NCI-H187 treated with DMSO at 0.1 percent for 48 hours (cell line): ENCODE results near the gene YES1.

Source experiments
- DNase-seq: peaks from one replicate; lab custom pipeline; 2025; lab: John Stamatoyannopoulos, UW

Gene YES1

DNA sequence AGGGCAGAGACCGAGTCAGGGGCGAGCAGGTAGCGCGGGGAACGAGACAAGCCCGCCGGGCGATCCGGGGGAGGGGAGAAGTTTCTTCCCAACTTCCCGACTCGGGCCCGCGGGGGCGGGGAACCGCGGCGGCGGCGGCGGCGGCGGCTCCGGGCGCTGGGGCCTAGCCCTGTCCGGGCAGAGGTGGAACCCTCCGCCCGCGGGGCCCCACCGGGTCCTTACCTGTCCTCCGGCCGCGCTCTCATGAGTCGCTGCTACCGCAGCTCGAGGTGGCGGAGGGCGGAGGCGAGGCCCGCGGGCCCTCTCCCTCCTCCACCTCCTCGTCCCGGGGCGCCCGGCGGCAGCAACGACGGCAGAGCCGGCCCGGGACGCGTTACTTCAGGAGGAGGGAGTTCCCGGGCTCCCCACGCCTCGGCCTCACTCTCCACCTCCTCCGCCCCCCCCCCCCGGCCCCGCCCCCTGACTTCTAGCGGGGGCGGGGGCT lies at the start of gene YES1:
YES1 (minus strand) TSS at position 351 of the 484 bp plus-strand sequence. CDS start 55,415 bp downstream, outside the sequence.
- DNase-seq = no peak

- DNase-seq = no peak
Measured at GRCh38 chr18:857986-858385, 45.9 kb upstream of the YES1 start.

DNA sequence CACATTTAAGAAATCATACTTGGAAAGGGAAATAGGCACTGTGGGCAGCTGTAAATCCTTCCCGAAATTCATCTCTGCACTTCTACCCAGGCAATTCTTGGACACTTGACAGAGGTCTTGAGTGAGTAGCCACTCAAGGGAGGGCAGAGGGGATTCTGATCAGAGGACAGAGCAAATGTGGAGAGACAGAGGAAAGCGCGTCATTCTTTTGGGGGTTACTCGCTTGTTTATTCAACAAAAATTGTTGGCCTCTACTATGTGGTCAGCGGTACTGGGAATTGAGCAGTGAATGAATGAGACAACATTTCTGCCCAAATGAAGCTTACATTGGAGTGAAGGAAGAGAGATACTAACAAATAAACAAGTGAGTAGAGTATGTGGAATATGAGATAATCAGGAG lies 41.4 kb upstream of the YES1 start:
- DNase-seq = no peak

DNA sequence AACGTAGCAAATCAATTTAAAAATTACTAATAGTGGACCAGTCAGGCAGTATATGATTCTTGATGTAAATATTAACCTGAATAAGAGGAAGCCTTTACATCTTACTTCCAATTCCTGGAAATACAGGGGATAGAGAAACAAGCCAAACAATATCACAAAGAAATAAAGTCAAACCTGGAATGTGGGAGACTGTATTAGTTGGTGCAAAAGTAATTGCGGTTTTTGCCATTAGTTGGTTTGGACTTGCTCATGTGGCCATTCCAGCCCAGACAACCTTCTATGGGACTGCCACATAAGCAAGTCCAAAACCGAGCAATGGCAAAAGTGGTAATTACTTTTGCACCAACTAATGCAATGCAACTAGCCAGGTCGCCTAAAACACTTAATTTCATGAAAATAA lies 38.9 kb upstream of the YES1 start:
- no peak for DNase-seq

- no peak for DNase-seq
Measured at GRCh38 chr18:849021-849420, 37.0 kb upstream of the YES1 start.

GRCh38 chr18:848062-848861 lies 36.2 kb upstream of the YES1 start:
- no peak for DNase-seq

GRCh38 chr18:845152-845819 lies 33.2 kb upstream of the YES1 start:
- no peak for DNase-seq

GRCh38 chr18:841647-842370 lies 29.8 kb upstream of the YES1 start:
- no peak for DNase-seq

DNA sequence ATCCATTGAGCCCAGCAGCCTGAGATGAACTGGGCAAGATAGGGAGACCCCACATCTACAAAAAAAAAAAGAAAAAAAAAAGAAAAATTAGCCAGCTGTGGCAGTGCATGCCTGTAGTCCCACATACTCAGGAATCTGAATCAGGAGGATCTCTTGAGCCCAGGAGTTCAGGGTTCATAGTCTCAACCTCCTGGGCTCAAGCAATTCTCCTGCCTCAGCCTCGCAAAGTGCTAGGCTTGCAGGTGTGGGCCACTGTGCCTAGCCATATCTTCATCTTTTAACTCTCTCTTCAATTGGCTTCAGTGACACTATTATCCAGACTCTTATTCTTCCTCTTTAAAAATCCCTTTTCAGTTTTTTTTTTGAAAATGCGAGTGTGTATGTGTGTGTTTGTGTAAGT lies 28.5 kb upstream of the YES1 start:
- no peak for DNase-seq

DNA sequence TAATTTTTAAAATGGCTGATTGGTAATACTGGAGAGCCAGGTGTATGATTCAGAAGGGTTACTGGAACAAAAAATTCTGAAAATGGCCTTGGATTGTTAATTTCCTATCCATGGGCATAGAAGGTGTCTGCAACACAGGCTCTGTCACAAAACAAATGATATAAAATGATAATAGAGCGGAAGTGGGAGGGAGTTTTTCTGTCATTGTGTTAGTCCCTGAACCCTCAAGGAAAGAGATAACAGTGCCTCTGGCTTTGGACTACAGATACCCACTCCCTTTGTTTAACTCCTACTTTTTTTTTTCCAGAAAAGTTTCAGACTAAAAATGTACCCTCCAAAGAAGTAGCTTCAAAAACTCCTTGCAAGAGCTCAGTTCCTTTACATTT lies 28.0 kb upstream of the YES1 start:
- no peak for DNase-seq

- DNase-seq = no peak
Measured at GRCh38 chr18:839224-840022, 27.4 kb upstream of the YES1 start.

DNA sequence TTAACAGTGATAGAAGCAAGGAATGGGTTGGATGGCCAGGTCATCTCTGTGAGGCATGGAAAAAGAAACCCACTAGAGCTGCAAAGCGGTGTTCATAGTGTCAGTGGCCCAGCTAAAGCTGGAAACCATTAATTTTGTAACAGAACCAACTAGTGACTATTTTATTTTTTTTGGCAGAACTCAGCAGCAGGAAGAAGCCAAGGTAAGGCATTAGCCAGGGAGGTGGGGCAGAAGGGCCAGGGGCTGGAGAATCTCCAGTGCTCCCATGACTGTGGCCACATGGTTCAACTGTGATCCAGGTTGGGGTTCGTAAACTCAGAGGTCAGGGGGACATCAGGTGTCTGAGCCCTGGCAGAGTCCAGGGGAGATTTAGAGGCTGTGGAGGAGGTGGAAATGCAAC lies 25.9 kb upstream of the YES1 start:
- no peak for DNase-seq

DNA sequence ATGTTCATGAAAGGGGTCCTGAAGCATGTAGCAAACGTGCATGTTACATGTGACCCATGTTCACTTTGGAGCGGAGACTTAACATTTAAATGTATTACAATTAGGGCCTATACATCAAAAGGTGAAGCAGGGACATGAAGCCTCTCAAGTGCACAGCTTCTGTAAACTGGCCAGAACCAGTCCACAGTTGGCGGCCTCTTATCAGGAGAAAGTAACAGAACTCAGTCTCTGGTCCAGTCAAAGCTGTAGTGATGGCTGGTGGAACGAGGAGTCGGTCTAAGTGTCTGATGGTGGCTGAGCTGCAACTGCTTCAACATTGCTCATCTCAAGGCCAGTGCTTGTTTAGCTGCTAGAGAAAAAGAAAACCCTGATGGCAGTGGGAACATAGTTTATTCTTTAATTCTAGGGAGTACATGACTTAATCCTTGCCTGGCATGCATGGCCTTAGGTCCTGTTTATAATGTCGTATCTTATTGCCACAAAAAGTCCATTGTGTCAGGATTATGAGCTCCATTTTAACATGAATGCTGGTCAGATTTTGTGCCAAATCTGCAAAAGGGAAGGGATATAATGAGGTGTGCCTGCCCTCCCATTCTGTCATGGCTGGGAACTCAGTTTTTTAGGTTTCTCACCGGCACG lies 22.2 kb upstream of the YES1 start:
- DNase-seq = no peak

GRCh38 chr18:833197-833596 lies 21.2 kb upstream of the YES1 start:
- no peak for DNase-seq

DNA sequence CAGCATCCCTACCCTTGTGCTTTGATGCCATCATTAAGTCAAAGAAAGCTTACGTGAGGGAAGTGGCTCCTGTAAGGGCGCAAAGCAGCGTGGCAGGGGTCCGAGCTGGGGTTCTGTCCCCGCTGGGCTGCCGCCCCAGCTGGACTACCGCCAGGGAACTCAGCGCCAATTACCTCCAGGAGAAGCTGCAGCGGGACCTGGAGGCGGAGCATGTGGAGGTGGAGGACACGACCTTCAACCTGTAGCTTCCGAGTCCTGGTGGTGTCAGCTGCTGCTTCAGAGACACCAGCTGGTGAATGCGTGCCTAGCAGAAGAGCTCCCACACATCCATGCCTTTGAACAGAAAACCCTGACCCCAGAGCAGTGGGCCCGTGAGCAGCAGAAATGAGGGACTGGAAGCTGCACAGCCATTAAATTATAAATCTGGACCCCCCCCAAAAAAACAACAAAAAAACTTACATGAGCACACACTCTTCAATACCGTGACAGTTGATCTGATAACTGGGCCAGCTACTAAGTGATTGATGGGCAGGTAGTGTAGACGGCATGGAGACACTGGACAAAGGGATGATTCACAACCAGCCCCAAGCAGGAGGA lies 20.1 kb upstream of the YES1 start:
- no peak for DNase-seq

GRCh38 chr18:830315-830901 lies 18.4 kb upstream of the YES1 start:
- no peak for DNase-seq

- DNase-seq = no peak
Measured at GRCh38 chr18:829432-829831, 17.4 kb upstream of the YES1 start.

GRCh38 chr18:827093-827677 lies 15.1 kb upstream of the YES1 start:
- no peak for DNase-seq

- DNase-seq = no peak
Measured at GRCh38 chr18:825891-826585, 14.0 kb upstream of the YES1 start.

DNA sequence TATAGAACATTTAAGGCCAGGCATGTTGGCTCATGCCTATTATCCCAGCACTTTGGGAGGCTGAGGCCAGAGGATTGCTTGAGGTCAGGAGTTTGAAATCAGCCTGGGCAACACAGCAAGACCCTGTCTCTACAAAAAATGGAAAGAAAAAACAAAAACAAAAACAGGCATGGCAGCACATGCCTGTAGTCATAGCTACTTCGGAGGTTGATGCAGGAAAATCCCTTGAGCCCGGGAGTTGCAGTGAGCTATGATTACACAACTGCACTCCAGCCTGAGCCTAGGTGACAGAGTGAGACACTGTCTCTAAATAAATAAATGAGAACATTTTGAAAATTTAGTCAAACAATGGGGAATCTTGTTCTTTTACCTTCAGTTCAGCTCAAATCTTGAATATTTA lies 12.1 kb upstream of the YES1 start:
- no peak for DNase-seq
